OCI-LY7 (cell line): ENCODE results near the gene NSG1. TPM values are rescaled to one million over a fixed set of nuclear protein-coding genes. Genes with fewer than 3 reads are reported as not detected.

Experiments
- Bru-seq: library from RNA; stranded (reverse); fragments of 400-500 nt; gene quantifications from one replicate; lab custom pipeline; 2021; lab: Mats Ljungman, UMichigan
- BruChase-seq, 2 experiments: library from RNA; stranded (reverse); fragments of 400-500 nt; gene quantifications; one replicate each; lab custom pipeline; 2021; lab: Mats Ljungman, UMichigan
- BruUV-seq: library from RNA; stranded (reverse); fragments of 400-500 nt; replicated peaks from 2 replicates; lab custom pipeline; 2021; lab: Mats Ljungman, UMichigan
- CTCF ChIA-PET: fragments of 300-600 bp; sonication (Branson Sonifier 250); formaldehyde crosslinking; loops from one replicate; lab custom pipeline; 2022; ENCODE audit warnings: antibody characterized with exemption; ENCODE audit not compliant: unreplicated experiment; lab: Charles Lee
- POLR2A ChIA-PET: fragments of 300-600 bp; sonication (Branson Sonifier 250); formaldehyde crosslinking; loops from one replicate; lab custom pipeline; 2022; ENCODE audit warnings: antibody characterized with exemption; lab: Charles Lee
- DNase-seq: peaks from one replicate; pipeline ENCODE4 v3.0.0-alpha.2; 2015; ENCODE audit warnings: low spot score
- H2AFZ ChIP-seq: fragments of 200-600 bp; sonication (generic), shearing (Covaris generic); 2 replicates; pipeline ENCODE4 v1.6.1; 2014; ENCODE audit warnings: mild to moderate bottlenecking, antibody characterized with exemption, low read length, moderate library complexity
- H3K27ac ChIP-seq: fragments of 200-600 bp; sonication (generic); 2 replicates; pipeline ENCODE4 v1.5.1; 2014; ENCODE audit warnings: mixed run types, low read depth, mild to moderate bottlenecking, moderate library complexity, low read length, inconsistent platforms; ENCODE audit not compliant: poor library complexity, severe bottlenecking
- H3K36me3 ChIP-seq: fragments of 200-600 bp; sonication (generic); 2 replicates; pipeline ENCODE4 v1.6.1; 2014; ENCODE audit warnings: mild to moderate bottlenecking, antibody characterized with exemption, low read length, moderate library complexity, mixed read lengths; ENCODE audit not compliant: insufficient read depth
- H3K4me1 ChIP-seq: fragments of 200-600 bp; sonication (generic); 2 replicates; pipeline ENCODE4 v1.5.1; 2014; ENCODE audit warnings: mild to moderate bottlenecking, low read length; ENCODE audit not compliant: insufficient read depth, poor library complexity, severe bottlenecking
- H3K4me2 ChIP-seq: fragments of 200-600 bp; sonication (generic); 2 replicates; pipeline ENCODE4 v1.6.1; 2014; ENCODE audit warnings: mild to moderate bottlenecking, low read length
- H3K4me3 ChIP-seq: fragments of 200-600 bp; sonication (generic); 2 replicates; pipeline ENCODE4 v1.5.1; 2014; ENCODE audit warnings: mild to moderate bottlenecking, low read depth, low read length; ENCODE audit not compliant: poor library complexity, severe bottlenecking
- H3K79me2 ChIP-seq: fragments of 200-600 bp; sonication (generic); 2 replicates; pipeline ENCODE4 v1.6.1; 2016; ENCODE audit warnings: low read depth, mild to moderate bottlenecking, low read length, moderate library complexity, mixed read lengths; ENCODE audit not compliant: insufficient read depth
- H3K9me2 ChIP-seq: fragments of 200-600 bp; sonication (generic); 2 replicates; pipeline ENCODE4 v1.6.1; 2016; ENCODE audit warnings: mild to moderate bottlenecking, low read length, mixed read lengths; ENCODE audit not compliant: insufficient read depth
- H3K9me3 ChIP-seq: fragments of 200-600 bp; sonication (generic); 2 replicates; pipeline ENCODE4 v1.6.1; 2014; ENCODE audit warnings: mild to moderate bottlenecking, mixed run types, low read length, mixed read lengths
- H4K20me1 ChIP-seq: fragments of 200-600 bp; sonication (generic); 2 replicates; pipeline ENCODE4 v1.6.1; 2014; ENCODE audit warnings: mild to moderate bottlenecking, antibody characterized with exemption, low read length, moderate library complexity, mixed read lengths; ENCODE audit not compliant: insufficient read depth
- EZH2phosphoT487 ChIP-seq: fragments of 200-600 bp; sonication (generic); IDR thresholded peaks from 2 replicates; pipeline ENCODE4 v1.6.1; 2018; ENCODE audit warnings: low read depth, borderline replicate concordance, mild to moderate bottlenecking, mixed run types, antibody characterized with exemption, low read length, moderate library complexity, mixed read lengths
- intact Hi-C: fragments of 100-400 bp; cut with micrococcal nuclease; formaldehyde crosslinking; loops from one replicate; pipeline ENCODE4 v1.10.0; 2022; ENCODE audit not compliant: unreplicated experiment
- long read RNA-seq: library from polyadenylated mRNA; stranded (forward); transcript quantifications from one replicate; pipeline ENCODE4 v2.0.0, GENCODE V29; 2022
- total RNA-seq, 2 experiments: library from RNA; depleted of rRNA in 1 of 2; stranded (reverse); fragments of >200 nt in 1 of 2; shearing (Covaris generic) in 1 of 2; gene quantifications; 2 replicates each; pipeline ENCODE4 v1.2.3, GENCODE V29; 2014 to 2022
- TF ChIP-seq, protein P1 (sequence below): fragments of 200-600 bp; sonication (generic); conservative IDR thresholded peaks from 2 replicates; pipeline ENCODE4 v1.5.1; 2014; ENCODE audit warnings: mild to moderate bottlenecking, antibody characterized with exemption, low read length, moderate library complexity, mixed read lengths

Gene NSG1, protein sequence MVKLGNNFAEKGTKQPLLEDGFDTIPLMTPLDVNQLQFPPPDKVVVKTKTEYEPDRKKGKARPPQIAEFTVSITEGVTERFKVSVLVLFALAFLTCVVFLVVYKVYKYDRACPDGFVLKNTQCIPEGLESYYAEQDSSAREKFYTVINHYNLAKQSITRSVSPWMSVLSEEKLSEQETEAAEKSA
- 28.8 and 38.8 TPM in 2 replicates for total RNA-seq (2014; rRNA removed; shearing (Covaris generic))
- 35.5 and 36.6 TPM in 2 replicates for total RNA-seq (2022)
- percentile 52 among the genes with signal in this experiment for Bru-seq, nascent RNA
- BruChase-seq, experiment 1, labeled RNA remaining after a 6-hour chase = percentile 53 among the genes with signal in this experiment
- percentile 55 among the genes with signal in this experiment for BruChase-seq, experiment 2, labeled RNA remaining after a 2-hour chase
- long read RNA-seq, partial matches to known transcripts = 42 of 49 reads
- long read RNA-seq, other reads (novel, unspliced or antisense) = 3 of 49 reads

DNA sequence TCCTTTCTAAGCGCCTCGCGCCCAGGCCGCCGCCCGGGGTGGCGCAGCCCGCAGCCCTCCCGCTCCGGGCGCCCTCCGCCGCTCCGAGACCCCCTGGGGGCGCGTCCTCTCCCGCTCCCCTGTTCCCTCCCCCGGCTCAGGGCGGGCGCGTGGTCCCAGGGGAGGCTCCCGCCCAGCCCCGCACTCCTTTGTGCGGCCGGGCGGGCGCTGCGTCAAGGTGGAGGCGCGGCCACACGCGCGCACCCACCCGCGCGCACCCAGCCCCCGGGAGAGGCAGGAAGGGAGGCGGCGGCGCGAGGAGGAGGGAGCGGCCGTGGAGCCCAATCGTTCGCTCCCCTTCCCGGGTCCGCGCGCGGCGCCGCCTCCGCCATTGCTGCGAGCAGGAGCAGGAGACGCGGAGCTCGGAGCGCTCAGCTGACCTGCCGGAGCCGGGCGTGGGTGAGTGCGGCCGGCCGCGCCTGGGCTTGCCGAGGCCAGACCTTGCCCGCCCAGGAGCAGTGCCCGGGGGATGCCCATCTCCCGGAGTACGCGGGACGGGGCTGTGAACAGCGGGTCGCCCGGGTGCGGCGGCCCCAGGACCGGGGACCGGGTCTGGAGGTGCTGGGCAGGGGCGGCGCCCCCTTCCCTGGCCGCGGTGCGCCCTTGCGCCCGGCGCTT lies at the start of gene NSG1:
NSG1 (plus strand) TSS at position 367 of the 657 bp plus-strand sequence. CDS start 528 bp downstream, outside the sequence.
- Histone ChIP-seq H3K27ac (peak within 1 kb of the TSS; percentile 54), H3K79me2 (no peaks in the 10 kb centered on the region), H3K9me3 (no peaks in the 10 kb centered on the region), H2AFZ (peak within 1 kb of the TSS; percentile 65), H3K4me1 (peaks cover 42% of the 10 kb centered on the region), H3K4me3 (peak within 1 kb of the TSS; percentile 79), H3K4me2 (peak within 1 kb of the TSS; percentile 72), H4K20me1 (no peaks in the 10 kb centered on the region), H3K9me2 (no peaks in the 10 kb centered on the region), H3K36me3 (peaks cover 5% of the 10 kb centered on the region; the same call in 1 of the 2 replicates)
- ChIA-PET POLR2A (interaction anchor here (0.7 to 1.4 kb wide), 4 partner anchors 9 to 103 kb away, joined by 3 to 4 read pairs (median 3); no protein-coding TSS in a partner anchor), CTCF (no interaction called here)
- intact Hi-C loops = loop anchor here (2.0 kb wide), 1 partner anchor 42 kb away; no protein-coding TSS in a partner anchor
- no TSS peak for BruUV-seq
- TF ChIP-seq, protein P1, sequence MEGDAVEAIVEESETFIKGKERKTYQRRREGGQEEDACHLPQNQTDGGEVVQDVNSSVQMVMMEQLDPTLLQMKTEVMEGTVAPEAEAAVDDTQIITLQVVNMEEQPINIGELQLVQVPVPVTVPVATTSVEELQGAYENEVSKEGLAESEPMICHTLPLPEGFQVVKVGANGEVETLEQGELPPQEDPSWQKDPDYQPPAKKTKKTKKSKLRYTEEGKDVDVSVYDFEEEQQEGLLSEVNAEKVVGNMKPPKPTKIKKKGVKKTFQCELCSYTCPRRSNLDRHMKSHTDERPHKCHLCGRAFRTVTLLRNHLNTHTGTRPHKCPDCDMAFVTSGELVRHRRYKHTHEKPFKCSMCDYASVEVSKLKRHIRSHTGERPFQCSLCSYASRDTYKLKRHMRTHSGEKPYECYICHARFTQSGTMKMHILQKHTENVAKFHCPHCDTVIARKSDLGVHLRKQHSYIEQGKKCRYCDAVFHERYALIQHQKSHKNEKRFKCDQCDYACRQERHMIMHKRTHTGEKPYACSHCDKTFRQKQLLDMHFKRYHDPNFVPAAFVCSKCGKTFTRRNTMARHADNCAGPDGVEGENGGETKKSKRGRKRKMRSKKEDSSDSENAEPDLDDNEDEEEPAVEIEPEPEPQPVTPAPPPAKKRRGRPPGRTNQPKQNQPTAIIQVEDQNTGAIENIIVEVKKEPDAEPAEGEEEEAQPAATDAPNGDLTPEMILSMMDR = no peak
- TF ChIP-seq EZH2phosphoT487 = no peak
- DNase-seq = peak; percentile 53

DNA sequence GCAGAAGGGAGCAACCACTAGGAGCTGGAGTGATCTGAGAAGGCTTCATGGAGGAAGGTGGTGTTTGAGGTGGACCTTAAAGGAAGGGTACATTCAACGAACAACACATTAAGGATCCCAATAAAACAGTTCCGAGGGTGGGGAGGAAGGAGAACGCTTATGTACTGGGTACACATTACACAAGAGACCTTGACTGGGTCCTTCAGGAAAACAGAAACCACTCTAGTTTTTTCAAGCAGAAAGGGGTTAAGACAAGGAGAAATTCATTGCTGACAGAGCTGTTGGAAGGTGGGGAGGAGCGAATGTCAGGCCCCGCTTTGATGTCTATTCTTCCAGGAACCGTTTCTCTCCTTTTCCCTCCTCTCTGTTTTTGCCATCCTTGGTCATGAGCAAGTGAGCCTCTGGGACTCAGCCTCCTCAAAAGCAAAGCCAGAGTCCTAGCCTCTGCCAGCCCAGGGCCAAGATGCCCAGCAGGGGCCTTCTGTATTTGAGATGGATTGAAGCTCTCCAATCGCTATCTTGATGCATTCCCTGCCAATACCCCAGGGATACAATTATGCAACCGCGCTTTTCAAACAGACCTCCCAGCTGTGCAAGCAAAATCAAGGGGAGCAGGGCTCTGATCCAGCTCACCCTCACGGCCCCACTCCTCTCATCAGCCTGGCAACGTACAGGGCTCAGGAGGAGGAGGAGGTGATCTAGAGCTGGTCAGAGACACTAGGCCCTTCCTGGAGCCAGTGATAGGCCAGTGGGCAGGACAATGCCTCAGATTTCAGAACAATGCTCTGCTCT lies 48.5 kb upstream of the NSG1 start:
- Histone ChIP-seq H3K27ac (no peak overlapping the region), H3K9me3 (peaks cover 6% of the 10 kb centered on the region; the same call in 1 of the 2 replicates), H3K79me2 (no peaks in the 10 kb centered on the region), H3K4me2 (no peak overlapping the region), H3K9me2 (no peaks in the 10 kb centered on the region), H4K20me1 (no peaks in the 10 kb centered on the region), H3K4me3 (no peak overlapping the region), H3K36me3 (no peaks in the 10 kb centered on the region; the same call in 1 of the 2 replicates), H2AFZ (peak overlapping the region; percentile 17; the same call in 1 of the 2 replicates), H3K4me1 (peaks cover 31% of the 10 kb centered on the region)
- intact Hi-C loops = no loop called here
- ChIA-PET CTCF (interaction anchor here (0.8 kb wide), 1 partner anchor 89 kb away, joined by 3 read pairs; no protein-coding TSS in a partner anchor), POLR2A (interaction anchor here (0.6 to 1.1 kb wide), 3 partner anchors 8 to 80 kb away, joined by 3 to 4 read pairs (median 3); no protein-coding TSS in a partner anchor)
- DNase-seq = no peak
- TF ChIP-seq, protein P1 = no peak
- no peak for TF ChIP-seq EZH2phosphoT487
- BruUV-seq = no TSS peak
